NK-92 treated with Interleukin-12 subunit alpha and Interleukin-12 subunit beta, amount 100 ng/mL, for 24 hours (cell line): ENCODE results near the gene SPNS3.

Experiments used
- DNase-seq: peaks from one replicate; lab custom pipeline; 2025; lab: John Stamatoyannopoulos, UW

Gene SPNS3

DNA sequence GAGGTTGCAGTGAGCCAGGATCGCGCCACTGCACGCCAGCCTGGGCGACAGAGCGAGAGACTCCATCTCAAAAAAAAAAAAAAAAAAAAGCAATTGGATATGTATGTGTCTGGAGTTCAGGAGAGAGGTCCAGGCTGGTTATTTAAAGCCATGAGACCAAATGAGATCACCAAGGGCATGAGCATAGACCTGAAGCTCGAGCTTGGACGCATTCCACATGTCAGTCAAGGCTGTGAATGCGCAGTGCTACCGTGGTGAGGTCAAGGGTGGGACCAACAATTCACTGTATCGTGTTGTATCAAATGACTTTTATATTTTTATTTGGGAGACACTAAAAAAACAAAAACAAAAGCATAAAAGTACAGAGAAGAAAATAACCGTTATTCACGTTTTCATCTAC, 35.8 kb downstream of the SPNS3 start:
- no peak for DNase-seq

DNA sequence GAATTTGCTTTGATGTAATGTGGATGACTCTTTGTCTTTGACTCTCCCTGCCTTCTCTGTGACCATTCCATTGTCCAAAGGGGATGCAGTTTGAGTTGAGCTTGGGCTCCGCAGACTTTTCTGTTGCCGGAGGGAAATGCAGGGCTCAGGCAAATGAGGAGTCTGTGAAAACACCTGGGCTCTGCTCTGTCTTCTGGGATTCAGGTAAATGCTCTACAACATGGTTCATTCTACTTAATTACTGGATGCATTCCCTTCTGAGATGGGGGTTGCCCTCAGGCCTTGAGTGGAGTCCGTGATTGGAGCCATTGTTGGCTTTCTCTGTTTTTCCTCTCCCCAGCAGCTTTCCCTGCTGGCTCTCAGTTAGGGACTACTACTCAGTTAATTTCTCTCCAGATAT, 38.5 kb downstream of the SPNS3 start:
- DNase-seq, result no peak

DNA sequence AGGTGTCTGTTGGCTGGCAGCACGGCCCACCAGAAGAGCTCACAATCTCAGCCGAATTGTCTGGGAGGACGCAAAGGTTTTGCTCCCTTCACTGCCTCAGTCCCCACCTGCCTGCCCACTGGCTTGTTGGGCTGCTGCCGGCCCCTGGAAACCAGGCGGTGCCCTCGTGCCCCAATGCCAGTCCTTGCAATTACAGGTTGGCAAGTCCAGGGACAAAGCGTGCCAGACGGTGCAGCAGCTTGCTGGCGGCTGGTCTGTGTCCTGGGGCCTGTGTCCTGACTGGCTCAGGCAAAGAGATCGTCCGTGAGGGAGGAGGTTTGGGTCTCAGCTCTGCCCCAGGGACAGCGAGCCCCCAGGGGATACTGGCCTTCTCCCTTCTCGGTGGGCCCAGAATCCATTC, 40.4 kb downstream of the SPNS3 start:
- DNase-seq, result no peak

DNA sequence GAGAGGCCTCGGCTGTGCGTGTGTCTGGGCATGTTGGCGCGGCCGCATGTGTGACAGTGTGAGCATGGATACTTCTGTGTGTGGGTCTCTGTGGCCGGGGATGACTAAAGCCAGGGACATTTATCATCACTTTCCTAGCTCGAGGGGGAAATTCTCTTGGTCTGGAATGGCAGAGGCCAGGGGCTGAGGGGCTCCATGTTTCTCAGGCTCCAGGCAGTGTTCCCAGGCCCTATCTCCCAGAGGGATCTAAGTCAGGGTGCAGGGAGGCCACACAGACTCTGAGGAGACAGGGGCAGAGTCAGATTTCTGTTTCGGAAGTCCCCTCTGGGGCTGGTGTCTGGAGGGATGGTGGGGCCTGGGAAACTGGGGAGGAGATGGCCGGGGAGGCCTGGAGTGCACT, 41.3 kb downstream of the SPNS3 start:
- no peak for DNase-seq

GRCh38 chr17:4475463-4475862, 41.7 kb downstream of the SPNS3 start:
- DNase-seq, result no peak

- DNase-seq, result no peak
Measured at GRCh38 chr17:4476017-4476416, 42.3 kb downstream of the SPNS3 start.

DNA sequence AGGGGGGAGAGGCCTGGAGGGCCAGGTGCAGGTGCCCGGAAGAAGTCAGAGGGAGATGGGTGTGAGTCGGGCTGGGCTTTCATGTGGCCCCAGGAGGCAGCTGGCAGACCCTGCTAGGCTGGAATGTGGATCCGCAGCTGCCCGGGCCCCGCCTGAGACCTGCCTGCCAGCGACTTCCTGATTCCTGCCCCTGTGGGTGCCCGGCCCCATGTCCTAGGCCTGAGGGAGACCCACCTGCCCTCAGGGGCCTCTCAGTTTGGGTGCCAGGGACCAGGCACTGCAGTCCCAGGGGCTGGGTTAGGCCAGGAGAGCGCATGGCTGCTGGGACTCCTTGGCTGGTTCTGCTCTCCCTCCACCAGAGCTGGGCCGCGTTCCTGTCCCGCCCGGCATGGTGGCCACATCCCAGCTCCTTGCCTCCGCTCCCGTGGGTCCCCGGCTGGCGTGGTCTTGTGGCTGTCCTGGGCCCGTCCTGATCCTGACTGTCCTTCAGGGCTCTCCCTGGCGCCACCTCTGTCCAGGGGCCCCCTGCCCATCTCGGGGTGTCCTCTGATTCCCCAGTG, 42.9 kb downstream of the SPNS3 start:
- DNase-seq, result no peak

- no peak for DNase-seq
Measured at GRCh38 chr17:4477255-4477791, 43.6 kb downstream of the SPNS3 start.

GRCh38 chr17:4478318-4478830, 44.6 kb downstream of the SPNS3 start:
- DNase-seq, result no peak

DNA sequence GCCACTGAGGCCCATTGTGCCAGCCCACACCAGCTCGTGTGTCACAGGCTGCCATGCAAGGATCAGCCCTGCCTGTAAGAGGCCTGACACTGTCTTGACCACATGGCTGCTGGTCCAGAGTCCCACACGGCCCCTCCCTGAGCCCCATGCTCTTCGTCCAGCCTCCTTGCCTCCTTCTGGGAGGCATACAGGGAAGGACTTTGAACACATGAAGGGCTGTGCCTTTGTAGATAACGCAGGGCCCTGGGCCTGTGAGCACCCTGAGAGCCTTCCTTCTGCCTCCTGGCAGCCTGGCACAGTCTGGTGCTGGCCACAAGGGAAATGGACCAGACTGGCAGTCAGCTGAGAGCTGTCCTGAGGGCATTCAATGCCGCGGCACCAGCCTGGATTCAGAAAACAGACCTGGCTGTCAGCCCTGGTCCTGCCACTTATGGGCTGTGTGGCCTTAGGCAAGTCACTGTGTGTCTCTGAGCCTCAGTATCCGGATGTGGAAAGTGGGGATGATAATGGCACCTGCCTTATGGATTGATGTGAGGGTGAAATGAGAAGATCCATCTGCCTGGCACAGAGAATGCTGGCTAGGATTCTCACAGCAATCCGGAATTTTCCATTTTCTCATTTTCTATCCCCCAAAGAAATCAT, 45.7 kb downstream of the SPNS3 start:
- no peak for DNase-seq

- no peak for DNase-seq
Measured at GRCh38 chr17:4479982-4480751, 46.4 kb downstream of the SPNS3 start.

- DNase-seq, result peak; percentile 30
Measured at GRCh38 chr17:4480929-4481898, 47.5 kb downstream of the SPNS3 start.

DNA sequence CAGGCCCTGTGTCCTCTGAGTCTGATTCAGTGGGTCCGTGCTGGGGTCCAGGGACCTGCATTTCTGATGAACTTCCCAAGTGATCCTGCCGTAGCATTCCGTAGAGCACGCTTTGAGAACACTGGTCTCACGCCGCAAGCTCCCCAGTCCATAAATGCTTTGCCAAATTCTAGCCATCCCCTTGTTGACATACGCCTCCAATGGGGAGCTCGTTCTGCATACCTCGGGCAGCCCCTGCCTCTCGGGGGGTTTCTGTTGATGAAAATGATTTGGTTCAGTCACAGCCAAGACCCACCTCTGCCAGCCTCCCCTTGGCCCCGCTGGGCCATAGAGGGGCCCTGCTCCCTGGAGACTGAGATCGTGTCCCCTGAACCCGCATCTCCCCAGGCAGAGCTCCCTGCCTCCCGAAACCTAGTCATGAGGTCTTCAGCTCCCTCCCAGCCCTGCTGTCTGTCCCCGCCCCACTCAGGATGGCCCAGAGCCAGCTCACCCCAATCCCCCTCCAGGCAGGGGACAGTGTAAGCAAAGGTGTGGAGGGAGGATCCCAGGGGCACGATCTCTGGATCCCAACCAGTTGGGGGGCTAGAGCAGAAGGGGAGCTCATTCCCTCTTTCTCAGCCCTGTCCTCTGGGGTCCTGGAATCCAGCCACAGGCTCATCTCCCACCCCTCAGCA, 48.7 kb downstream of the SPNS3 start:
- no peak for DNase-seq

- DNase-seq, result no peak
Measured at GRCh38 chr17:4483012-4483840, 49.5 kb downstream of the SPNS3 start.

- DNase-seq, result no peak
Measured at GRCh38 chr17:4485676-4486646, 52.2 kb downstream of the SPNS3 start.

DNA sequence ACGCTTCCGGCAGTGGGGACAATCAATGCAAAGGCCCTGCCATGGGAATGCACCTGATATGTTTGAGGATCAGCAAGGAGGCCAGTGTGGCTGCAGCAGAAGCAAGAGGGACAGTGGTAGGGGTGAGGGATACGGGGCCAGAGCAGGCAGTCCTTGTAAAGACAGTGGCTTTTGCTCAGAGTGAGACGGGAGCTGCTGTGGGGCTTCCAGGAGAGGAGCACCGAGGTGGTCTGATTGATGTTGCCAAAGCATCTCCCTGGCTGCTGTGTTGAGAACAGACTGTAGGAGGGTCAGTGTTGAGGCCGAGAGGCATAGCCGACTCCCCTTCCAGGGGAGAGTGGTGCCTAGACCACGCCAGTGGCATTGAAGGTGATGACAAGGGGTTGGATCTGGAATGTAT, 53.6 kb downstream of the SPNS3 start:
- DNase-seq, result no peak

DNA sequence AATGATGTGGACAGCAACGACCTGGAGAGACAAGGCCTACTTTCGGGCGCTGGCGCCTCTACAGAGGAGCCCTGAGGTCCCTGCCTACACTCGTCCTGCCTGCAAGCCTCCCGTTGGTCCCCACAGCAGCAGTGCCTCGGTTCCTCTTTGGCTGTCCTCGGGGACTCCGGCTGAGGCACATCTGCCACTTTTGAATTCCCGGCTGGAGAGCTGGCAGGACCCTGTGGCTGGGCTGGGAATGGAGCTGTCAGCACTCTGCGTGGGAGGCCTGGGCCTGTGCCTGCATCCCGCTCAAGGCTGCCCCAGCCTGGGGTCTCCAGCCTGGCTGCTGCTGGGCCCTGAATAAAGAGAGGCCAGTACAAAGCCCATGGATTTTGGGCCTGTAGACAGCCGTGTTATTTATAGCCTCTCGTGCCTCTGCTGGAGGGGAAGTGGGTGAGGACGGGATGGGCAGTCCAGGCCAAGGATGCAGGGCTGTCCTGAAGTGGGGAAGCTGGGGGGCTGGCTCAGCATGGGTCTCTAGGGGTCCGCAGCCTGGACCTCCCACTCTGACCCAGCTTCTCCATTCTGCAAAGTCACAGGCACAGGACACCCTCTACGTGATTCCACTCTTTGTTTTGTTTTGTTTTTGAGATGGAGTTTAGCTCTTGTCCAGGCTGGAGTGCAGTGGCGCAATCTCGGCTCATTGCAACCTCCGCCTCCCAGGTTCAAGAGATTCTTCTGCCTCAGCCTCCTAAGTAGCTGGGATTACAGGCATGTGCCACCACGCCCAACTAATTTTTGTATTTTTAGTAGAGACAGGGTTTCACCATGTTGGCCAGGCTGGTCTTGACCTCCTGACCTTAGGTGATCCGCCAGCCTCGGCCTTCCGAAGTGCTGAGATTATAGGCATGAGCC, 54.3 kb downstream of the SPNS3 start:
- no peak for DNase-seq

- no peak for DNase-seq
Measured at GRCh38 chr17:4488989-4489595, 55.4 kb downstream of the SPNS3 start.
